IMR-90 (cell line): ENCODE results near the gene KAZN. TPM values are rescaled to one million over a fixed set of nuclear protein-coding genes. Genes with fewer than 3 reads are reported as not detected.
A peak's percentile ranks its signal among the peaks of the same experiment; 100 is the strongest.

Source experiments
- ATAC-seq: fragments of 200-7000 bp; cut with Tn5 transposase; 2 replicates; pipeline ENCODE4 v1.9.1; 2020; ENCODE audit warnings: low read depth, mild to moderate bottlenecking, moderate library complexity
- BruUV-seq: library from RNA; stranded (reverse); fragments of 400-500 nt; replicated peaks from 2 replicates; lab custom pipeline; 2021; lab: Mats Ljungman, UMichigan
- CTCF ChIA-PET: fragments of 300-600 bp; formaldehyde crosslinking; extraction: SDS; loops from one replicate; lab custom pipeline; 2021; ENCODE audit warnings: antibody characterized with exemption; lab: Yijun Ruan, JAX
- POLR2A ChIA-PET: fragments of 300-600 bp; sonication (Branson Sonifier 250); formaldehyde crosslinking; loops from one replicate; lab custom pipeline; 2022; ENCODE audit warnings: antibody characterized with exemption; ENCODE audit not compliant: unreplicated experiment; lab: Charles Lee
- DNase-seq: peaks from one replicate; pipeline ENCODE4 v3.0.0; 2013
- H2AFZ ChIP-seq: replicated peaks from 2 replicates; pipeline ENCODE3; 2013; ENCODE audit warnings: low read length, mild to moderate bottlenecking; ENCODE audit not compliant: poor library complexity
- H2AK5ac ChIP-seq: 2 replicates; pipeline ENCODE4 v1.6.1; 2013; ENCODE audit warnings: low read depth, low read length, inconsistent platforms
- H2AK9ac ChIP-seq: replicated peaks from 2 replicates; pipeline ENCODE3; 2013; ENCODE audit warnings: mild to moderate bottlenecking, low read depth, low read length, moderate library complexity; ENCODE audit not compliant: poor library complexity
- H2BK120ac ChIP-seq: 2 replicates; pipeline ENCODE4 v1.6.1; 2013; ENCODE audit warnings: low read depth, low read length, inconsistent platforms
- H2BK15ac ChIP-seq: 3 replicates; pipeline ENCODE4 v1.6.1; 2013; ENCODE audit warnings: low read depth, low read length, inconsistent platforms
- H2BK20ac ChIP-seq: 2 replicates; pipeline ENCODE4 v1.6.1; 2013; ENCODE audit warnings: low read depth, mild to moderate bottlenecking, inconsistent platforms, low read length, moderate library complexity
- H2BK5ac ChIP-seq: 2 replicates; pipeline ENCODE4 v1.6.1; 2013; ENCODE audit warnings: mild to moderate bottlenecking, low read depth, low read length, inconsistent platforms; ENCODE audit not compliant: poor library complexity, severe bottlenecking
- H3K14ac ChIP-seq: replicated peaks from 2 replicates; pipeline ENCODE4 v1.6.1; 2013; ENCODE audit warnings: low read depth, low read length, inconsistent platforms
- H3K18ac ChIP-seq: 2 replicates; pipeline ENCODE4 v1.6.1; 2013; ENCODE audit warnings: low read depth, low read length, control low read depth
- H3K23ac ChIP-seq: 2 replicates; pipeline ENCODE4 v1.6.1; 2013; ENCODE audit warnings: low read depth, low read length, inconsistent platforms
- H3K27ac ChIP-seq: 2 replicates; pipeline ENCODE4 v1.5.1; 2013; ENCODE audit warnings: mild to moderate bottlenecking, control low read depth, low read length; ENCODE audit not compliant: insufficient read depth
- H3K27me3 ChIP-seq: 2 replicates; pipeline ENCODE4 v1.6.1; 2013; ENCODE audit warnings: low read length; ENCODE audit not compliant: control insufficient read depth, insufficient read depth
- H3K36me3 ChIP-seq: 2 replicates; pipeline ENCODE4 v1.6.1; 2013; ENCODE audit warnings: low read length, mixed read lengths; ENCODE audit not compliant: control insufficient read depth, insufficient read depth
- H3K4ac ChIP-seq: 2 replicates; pipeline ENCODE4 v1.6.1; 2013; ENCODE audit warnings: low read depth, low read length, inconsistent platforms
- H3K4me1 ChIP-seq: 2 replicates; pipeline ENCODE4 v1.6.1; 2013; ENCODE audit warnings: low read length, mixed read lengths; ENCODE audit not compliant: control insufficient read depth, insufficient read depth
- H3K4me2 ChIP-seq: 2 replicates; pipeline ENCODE4 v1.6.1; 2013; ENCODE audit warnings: low read depth, mild to moderate bottlenecking, control low read depth, low read length, moderate library complexity
- H3K4me3 ChIP-seq: 2 replicates; pipeline ENCODE4 v1.5.1; 2013; ENCODE audit warnings: low read depth, mild to moderate bottlenecking, control low read depth, low read length, moderate library complexity; ENCODE audit not compliant: insufficient read depth
- H3K56ac ChIP-seq: 2 replicates; pipeline ENCODE4 v1.6.1; 2013; ENCODE audit warnings: low read length, inconsistent platforms; ENCODE audit not compliant: insufficient read depth; ENCODE audit errors: extremely low read depth
- H3K79me1 ChIP-seq, 2 experiments: 2 replicates each; pipeline ENCODE4 v1.6.1; 2013; ENCODE audit warnings: low read length in 2 of 2, inconsistent platforms in 1 of 2, low read depth in 1 of 2
- H3K9ac ChIP-seq: 2 replicates; pipeline ENCODE4 v1.6.1; 2013; ENCODE audit warnings: low read depth, low read length, control low read depth
- H3K9me1 ChIP-seq: 2 replicates; pipeline ENCODE4 v1.6.1; 2013; ENCODE audit warnings: low read length, inconsistent platforms; ENCODE audit not compliant: insufficient read depth
- H3K9me3 ChIP-seq: 2 replicates; pipeline ENCODE4 v1.6.1; 2013; ENCODE audit warnings: low read length; ENCODE audit not compliant: control insufficient read depth, insufficient read depth
- H4K20me1 ChIP-seq: 2 replicates; pipeline ENCODE4 v1.6.1; 2013; ENCODE audit warnings: low read length, inconsistent platforms; ENCODE audit not compliant: insufficient read depth
- H4K5ac ChIP-seq: 2 replicates; pipeline ENCODE4 v1.6.1; 2013; ENCODE audit warnings: mild to moderate bottlenecking, low read depth, low read length, control low read depth
- H4K8ac ChIP-seq, 2 experiments: 2 replicates each; pipeline ENCODE4 v1.6.1; 2013; ENCODE audit warnings: low read depth in 2 of 2, low read length in 2 of 2, control low read depth in 1 of 2, inconsistent platforms in 1 of 2
- H4K91ac ChIP-seq: 2 replicates; pipeline ENCODE4 v1.6.1; 2013; ENCODE audit warnings: low read depth, low read length, inconsistent platforms; ENCODE audit not compliant: insufficient read depth
- CEBPB ChIP-seq: IDR thresholded peaks from 2 replicates; pipeline ENCODE4 v1.6.1; 2012; ENCODE audit warnings: low read depth, low read length, improper control_type of control experiment
- CHD1 ChIP-seq: IDR thresholded peaks from 2 replicates; pipeline ENCODE4 v1.6.1; 2012; ENCODE audit warnings: low read depth, low read length, improper control_type of control experiment
- FOS ChIP-seq: fragments of 150-350 bp; IDR thresholded peaks from 2 replicates; pipeline ENCODE4 v1.6.1; 2016; ENCODE audit warnings: low read depth, low read length
- SMC3 ChIP-seq: fragments of 150-350 bp; IDR thresholded peaks from 2 replicates; pipeline ENCODE4 v1.6.1; 2016; ENCODE audit warnings: low read depth, mild to moderate bottlenecking, antibody characterized with exemption, low read length, moderate library complexity
- WGBS, 2 experiments: methylation state at CpG; one replicate each; pipeline versions ENCODE4 v1.1.5 to v1.1.7; 2013; ENCODE audit warnings: missing lambda C conversion rate in 2 of 2; ENCODE audit not compliant: insufficient read length in 1 of 2; ENCODE audit errors: extremely low coverage in 2 of 2; 5-methylcytosine and 5-hydroxymethylcytosine counted together
- dilution Hi-C: fragments of 300-500 bp; cut with HindIII; formaldehyde crosslinking; loops from one replicate; pipeline ENCODE4 v1.14.3; 2018; ENCODE audit warnings: low sequenced_read_pairs; ENCODE audit not compliant: unreplicated experiment
- in situ Hi-C: fragments of 300-500 bp; cut with MboI; formaldehyde crosslinking; loops from 3 replicates; pipeline ENCODE4 v1.14.3; 2019; ENCODE audit warnings: low sequenced_read_pairs, inconsistent platforms, mixed read lengths
- intact Hi-C: fragments of 100-400 bp; cut with micrococcal nuclease; formaldehyde crosslinking; loops from 2 replicates; pipeline ENCODE4 v1.10.0; 2022
- polyA plus RNA-seq, 3 experiments: library from polyadenylated mRNA; depleted of rRNA; stranded (reverse); fragments of >200 nt; gene quantifications; 2 replicates each; pipeline ENCODE4 v1.2.3, GENCODE V29; 2012; ENCODE audit warnings: low replicate concordance in 1 of 3
- total RNA-seq: library from RNA; depleted of rRNA; stranded (reverse); fragments of >200 nt; gene quantifications from 2 replicates; pipeline ENCODE4 v1.2.3, GENCODE V29; 2012

The KAZN gene
- total and polyA plus RNA-seq, 2 of the 4 experiments (the other 2 are of a cell fraction) = 5.2 to 10.5 TPM

GRCh38 chr1:14842361-14842760 is 243.9 kb downstream of the KAZN start:
- CTCF ChIA-PET = interaction anchor here (1.7 kb wide), 1 partner anchor 185 kb away, joined by 6 read pairs; no protein-coding TSS in a partner anchor
- ATAC-seq = peak; percentile 76
- no peak overlapping the region for H3K9ac ChIP-seq
- no peaks in the 10 kb centered on the region for H3K79me1 ChIP-seq
- H4K20me1 ChIP-seq = peaks cover 3% of the 10 kb centered on the region; the same call in 1 of the 2 replicates
- peaks cover 8% of the 10 kb centered on the region; the same call in 1 of the 2 replicates for H3K9me3 ChIP-seq
- intact Hi-C loops = no loop called here
- H3K4me1 ChIP-seq = peaks cover 10% of the 10 kb centered on the region
- dilution Hi-C loops = no loop called here
- peak overlapping the region; percentile 97 for H2AK5ac ChIP-seq
- H2BK5ac ChIP-seq = peak overlapping the region; percentile 84
- in situ Hi-C loops = no loop called here
- H2BK120ac ChIP-seq = peak overlapping the region; percentile 98
- no peak for TF ChIP-seq CHD1
- no peak for TF ChIP-seq SMC3
- TF ChIP-seq CEBPB = peak; percentile 53
- TF ChIP-seq FOS = peak; percentile 37; the same call in 1 of the 2 replicates
- no peak overlapping the region for H2AK9ac ChIP-seq
- H3K56ac ChIP-seq = peak overlapping the region; percentile 88; the same call in 1 of the 2 replicates
- H3K23ac ChIP-seq = peak overlapping the region; percentile 97; the same call in 1 of the 2 replicates
- H3K4me3 ChIP-seq = no peak overlapping the region
- H3K9me1 ChIP-seq = peaks cover 4% of the 10 kb centered on the region; the same call in 1 of the 2 replicates
- H3K18ac ChIP-seq = peak overlapping the region; percentile 91
- POLR2A ChIA-PET = no interaction called here
- peak overlapping the region; percentile 88 for H3K4ac ChIP-seq
- no peaks in the 10 kb centered on the region for H3K36me3 ChIP-seq
- peak overlapping the region; percentile 65 for H4K5ac ChIP-seq
- BruUV-seq = no TSS peak
- H3K4me2 ChIP-seq = peak overlapping the region; percentile 73
- peak overlapping the region; percentile 98 for H2BK20ac ChIP-seq
- no peak overlapping the region for H2AFZ ChIP-seq
- peak; percentile 85 for DNase-seq
- H3K27ac ChIP-seq = peak overlapping the region; percentile 97
- H3K27me3 ChIP-seq = no peaks in the 10 kb centered on the region
- peak overlapping the region; percentile 81 for H3K14ac ChIP-seq
- peak overlapping the region; percentile 92 for H4K91ac ChIP-seq
- peak overlapping the region; percentile 97; the same call in 2 of the 3 replicates for H2BK15ac ChIP-seq
- H4K8ac ChIP-seq = peak overlapping the region; percentile 10 to 83; a peak in 3 of 4 replicates
- WGBS, 2 experiments = no CpG with 5 or more reads among the region's 4 CpGs
